CD4-positive, alpha-beta T cell treated with Interleukin-6 at 100 ng/mL for 8 hours (primary cell): Measurements from ENCODE around the gene USP6.
A peak's percentile ranks its signal among the peaks of the same experiment; 100 is the strongest.
"Not testable (repeated sequence)": the region's sequence is repeated elsewhere in the genome, so short reads cannot be mapped to it uniquely, and the experiment has no call there.

Experiments used
- DNase-seq: peaks from one replicate; pipeline ENCODE4 v3.0.0-alpha.2; 2020; ENCODE audit warnings: mixed read lengths, low spot score

The USP6 gene

DNA sequence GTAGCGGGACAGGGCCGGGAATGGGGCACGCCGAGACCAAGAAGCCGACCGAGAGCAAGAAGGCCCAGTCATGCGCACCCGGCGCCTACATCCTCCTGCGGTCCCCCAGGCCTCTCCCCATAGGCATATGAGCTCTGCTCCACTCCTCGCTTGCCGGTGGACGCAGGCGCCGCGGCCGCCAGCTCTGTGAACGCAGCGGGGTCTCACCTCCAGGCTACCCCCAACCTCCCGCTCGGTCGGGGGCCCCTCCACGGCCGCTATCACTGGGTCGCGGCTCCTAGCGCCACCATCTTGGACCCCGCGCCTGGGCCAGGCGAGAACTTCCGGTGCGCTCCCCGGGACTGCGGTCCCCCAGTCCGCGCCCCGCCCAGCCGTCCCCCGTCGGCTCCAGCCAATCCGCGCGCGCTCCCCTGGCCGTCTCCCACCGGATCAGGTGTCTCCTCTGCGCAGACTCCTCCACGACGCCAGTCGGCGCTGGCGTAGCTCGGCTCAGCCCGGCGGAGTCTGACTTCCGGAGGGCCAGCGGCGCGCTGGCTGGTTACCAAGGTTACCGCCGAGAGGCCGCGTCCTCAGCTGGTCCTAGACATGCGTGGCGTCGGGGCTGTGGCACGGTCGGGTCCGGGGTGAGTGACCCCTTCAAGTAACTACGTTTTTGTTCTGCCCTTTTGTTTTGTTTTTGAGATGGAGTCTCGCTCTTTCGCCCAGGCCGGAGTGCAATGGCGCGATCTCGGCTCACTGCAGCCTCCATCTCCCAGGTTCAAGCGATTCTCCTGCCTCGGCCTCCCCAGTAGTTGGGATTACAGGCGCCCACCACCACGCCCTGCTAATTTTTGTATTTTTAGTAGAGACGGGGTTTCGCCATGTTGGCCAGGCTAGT is 75.9 kb downstream of the USP6 start, which contains the start of gene ZNF594:
Gene ZNF594 (minus strand): TSS at position 328 of the 877 bp plus-strand sequence. CDS start 7,612 bp downstream, outside the sequence.
- peak; percentile 95 for DNase-seq

DNA sequence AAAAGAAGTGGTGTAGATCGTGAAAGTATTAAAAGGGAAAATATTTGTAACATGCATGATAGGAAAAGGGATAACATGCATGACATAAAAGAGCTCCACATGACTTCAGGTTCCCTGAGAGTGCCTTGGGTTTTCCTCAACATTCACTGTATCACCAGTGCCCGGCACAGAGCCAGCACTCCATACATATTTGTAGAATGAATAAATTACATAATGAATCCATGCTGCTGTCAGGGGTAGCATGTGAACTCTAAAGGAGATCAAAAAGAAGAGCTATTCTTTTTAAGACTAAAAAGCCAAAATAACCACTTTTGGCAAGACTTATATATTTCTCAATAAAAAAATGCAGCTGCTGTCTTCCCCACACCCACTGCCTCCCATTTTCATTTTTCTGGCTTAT is 78.5 kb downstream of the USP6 start:
- no peak for DNase-seq

DNA sequence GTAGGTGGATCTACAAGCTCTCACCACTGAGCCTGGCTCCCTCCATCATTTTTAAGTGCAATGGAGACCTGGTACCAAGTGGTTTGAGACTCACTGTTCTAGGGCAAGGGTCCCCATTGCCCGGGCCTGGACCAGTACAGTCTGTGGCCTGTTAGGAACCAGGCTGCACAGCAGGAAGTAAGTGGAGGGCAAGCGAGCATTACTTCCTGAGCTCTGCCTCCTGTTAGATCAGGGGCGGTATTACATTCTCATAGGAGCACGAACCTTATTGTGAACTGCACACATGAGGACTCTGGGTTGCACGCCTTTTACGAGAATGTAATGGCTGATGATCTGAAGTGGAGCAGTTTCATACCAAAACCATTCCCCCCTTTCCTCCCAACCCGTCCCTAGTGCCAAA is 82.6 kb downstream of the USP6 start:
- no peak for DNase-seq

DNA sequence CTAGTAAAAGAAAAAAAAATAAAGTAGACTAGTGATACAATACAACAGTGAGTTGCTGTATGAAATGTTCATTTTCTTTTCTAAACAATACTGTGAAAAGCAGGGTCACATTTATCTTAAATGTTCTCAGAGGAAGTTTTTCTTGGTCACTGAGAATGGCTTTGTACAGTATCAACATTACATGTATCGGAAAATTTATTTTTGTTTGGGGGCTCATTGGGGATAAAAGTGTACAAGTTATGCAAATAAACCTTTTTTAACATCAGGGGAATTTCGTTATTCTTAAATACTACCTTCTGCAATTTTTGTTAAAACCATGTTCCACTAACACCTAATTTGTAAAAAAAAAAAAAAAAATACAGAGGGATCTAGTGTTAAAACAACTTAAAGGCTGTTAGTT is 84.5 kb downstream of the USP6 start:
- no peak for DNase-seq

DNA sequence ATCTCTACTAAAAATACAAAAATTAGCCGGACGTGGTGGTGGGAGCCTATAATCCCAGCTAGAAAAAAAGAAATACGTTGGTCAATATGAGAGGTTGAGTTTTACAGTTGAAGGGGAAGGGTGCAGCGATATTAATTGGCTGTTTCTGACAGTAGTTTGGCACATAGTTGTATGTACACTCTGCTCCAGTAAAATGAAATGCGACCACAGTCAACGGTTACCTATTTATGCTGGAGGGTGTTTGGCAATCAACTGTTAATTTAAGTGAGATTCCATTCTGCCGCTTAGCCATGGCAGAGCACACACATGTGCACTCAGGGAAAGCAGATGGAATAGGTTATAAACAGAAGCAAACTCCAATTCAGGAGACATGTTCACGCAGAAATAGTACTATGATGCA is 85.2 kb downstream of the USP6 start:
- DNase-seq, result no peak

DNA sequence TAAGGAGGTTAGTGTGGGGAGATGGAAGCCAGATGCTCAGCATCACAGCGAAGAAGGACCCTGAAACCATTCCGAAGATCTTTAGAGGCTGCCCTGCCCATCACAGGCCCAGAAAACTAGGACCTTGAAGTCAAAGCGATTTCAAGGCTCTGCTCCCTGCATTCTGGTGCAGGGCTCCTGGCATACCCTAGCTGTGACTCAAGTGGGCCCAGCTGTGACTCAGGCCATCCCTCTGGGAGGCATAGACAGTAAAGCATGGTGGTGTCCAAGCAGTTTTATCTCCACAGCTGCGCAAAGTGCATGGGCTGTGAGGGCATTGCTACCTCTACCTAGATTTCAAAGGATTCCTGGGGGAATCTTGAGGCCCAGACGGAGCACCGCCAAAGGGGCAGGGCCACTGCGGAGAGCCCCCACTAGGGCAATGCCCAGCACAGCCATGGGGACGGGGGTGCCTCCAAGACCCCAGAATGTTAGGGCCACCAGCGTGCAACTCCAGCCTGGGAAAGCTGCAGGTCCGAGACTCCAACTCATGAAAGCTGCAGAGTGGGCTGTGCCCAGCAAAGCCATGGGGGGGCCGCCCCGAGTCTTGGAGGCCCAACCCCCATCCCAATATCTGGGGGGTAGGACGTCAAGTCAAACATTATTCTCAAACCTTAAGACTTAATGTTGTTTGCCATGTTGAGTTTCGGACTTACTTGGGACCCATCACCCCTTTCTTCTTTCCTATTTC is 87.5 kb downstream of the USP6 start:
- DNase-seq, result no peak

DNA sequence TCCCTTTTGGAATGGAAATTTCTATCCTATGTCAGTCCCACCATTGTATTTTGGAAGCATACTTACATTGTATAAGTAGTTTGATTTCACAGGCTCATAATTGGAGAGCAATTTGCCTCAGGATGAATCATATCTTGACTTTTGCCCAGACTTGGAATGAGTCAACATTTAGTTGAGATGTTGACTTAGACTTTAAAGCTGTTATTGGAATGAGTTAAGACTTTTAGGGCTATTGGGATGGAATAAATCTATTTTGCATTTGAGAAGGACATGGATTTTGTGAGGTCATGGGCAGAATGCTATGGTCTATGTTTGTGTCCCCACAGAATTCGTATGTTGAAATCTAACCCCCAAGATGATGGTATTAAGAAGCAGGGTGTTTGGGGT is 88.1 kb downstream of the USP6 start:
- no peak for DNase-seq

DNA sequence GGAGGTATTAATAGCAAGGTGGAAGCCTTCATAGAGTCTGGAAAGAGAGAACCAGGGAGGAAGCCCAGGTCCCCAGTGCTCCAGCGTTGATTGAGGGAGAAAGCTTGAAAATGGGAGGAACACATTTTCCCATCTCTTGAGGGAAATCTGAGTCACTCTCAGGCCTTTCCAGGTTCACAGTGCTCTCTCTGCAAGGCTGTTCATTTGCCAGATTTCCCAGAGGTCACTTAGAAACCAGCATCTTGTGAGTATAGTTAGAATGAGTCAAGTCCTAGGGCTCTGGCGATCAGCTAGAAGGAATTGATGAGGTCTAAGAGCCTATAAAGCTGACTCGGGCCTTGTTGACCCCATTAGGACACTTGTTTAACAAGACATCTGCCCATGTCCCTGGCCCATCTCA is 93.6 kb downstream of the USP6 start:
- no peak for DNase-seq

DNA sequence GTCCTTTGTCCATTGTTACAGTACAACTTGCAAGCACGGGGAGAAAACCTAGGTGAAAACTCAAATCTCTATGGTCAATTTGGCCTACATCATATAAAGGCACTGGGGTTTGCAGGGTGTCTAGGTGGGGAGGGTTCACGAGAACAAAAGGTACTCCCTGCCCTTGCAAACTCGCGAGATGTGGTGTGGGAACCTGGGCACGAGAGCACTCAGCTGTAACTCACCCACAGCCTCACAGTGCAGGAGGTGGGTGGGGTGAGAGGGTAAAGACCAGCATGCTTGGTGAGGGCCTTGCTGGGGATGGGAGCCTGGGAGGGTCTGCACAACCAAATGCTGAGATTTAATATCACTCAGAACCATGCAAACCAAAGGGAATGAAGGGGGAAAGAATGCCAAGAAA is 94.3 kb downstream of the USP6 start:
- no peak for DNase-seq

DNA sequence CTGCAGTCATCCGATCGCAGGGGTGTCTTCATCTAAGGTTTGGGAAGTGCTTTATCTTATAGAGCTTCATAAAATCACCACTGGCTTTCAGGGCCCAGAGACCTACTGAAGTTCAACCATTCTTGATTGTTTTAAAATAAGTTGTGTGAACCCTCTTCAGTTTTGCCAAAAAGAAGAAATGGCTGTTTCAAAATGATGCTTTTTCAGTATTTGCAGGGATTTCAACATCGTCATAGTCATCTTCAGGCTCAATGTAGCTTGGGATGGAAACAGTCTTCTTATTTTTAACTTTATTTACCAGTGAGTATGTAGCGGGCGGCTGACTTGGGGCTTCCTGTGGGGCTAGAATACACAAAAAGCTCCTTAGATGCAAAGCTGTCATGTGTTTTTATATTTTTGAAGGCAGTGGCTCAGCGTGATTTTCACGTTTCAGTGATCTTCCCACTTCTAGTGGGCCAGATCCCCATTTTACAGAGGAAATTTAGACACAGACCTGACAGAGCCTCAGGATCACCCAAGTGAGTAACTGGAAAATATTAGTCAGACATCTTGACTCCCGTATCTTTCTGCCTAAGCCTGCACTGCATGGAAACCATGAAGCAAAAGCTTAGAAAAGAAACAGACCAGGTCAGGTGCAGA is 94.9 kb downstream of the USP6 start:
- DNase-seq, result no peak

DNA sequence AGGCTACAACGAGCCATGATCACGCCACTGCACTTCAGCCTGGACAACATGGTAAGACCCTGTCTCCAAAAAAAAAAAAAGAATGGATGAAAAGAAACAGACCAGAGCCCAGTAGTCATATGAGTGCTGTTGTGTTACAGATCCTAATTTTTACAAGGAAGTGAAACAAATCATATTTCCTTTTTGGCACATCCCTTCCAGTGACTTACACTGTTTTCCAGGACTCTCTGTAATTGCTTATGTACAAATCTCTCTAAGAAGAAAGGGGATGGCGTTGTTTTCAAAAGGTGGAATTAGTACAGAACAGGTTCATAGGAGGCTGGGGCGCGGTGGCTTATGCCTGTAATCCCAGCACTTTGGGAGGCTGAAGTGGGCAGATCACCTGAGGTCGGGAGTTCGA is 95.6 kb downstream of the USP6 start:
- no peak for DNase-seq

DNA sequence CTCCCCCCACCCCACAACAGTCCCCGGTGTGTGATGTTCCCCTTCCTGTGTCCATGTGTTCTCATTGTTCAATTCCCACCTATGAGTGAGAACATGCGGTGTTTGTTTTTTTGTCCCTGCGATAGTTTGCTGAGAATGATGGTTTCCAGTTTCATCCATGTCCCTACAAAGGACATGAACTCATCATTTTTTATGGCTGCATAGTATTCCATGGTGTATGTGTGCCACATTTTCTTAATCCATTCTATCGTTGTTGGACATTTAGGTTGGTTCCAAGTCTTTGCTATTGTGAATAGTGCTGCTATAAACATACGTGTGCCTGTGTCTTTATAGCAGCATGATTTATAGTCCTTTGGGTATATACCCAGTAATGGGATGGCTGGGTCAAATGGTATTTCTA is 101.7 kb downstream of the USP6 start:
- not testable (repeated sequence) for DNase-seq

DNA sequence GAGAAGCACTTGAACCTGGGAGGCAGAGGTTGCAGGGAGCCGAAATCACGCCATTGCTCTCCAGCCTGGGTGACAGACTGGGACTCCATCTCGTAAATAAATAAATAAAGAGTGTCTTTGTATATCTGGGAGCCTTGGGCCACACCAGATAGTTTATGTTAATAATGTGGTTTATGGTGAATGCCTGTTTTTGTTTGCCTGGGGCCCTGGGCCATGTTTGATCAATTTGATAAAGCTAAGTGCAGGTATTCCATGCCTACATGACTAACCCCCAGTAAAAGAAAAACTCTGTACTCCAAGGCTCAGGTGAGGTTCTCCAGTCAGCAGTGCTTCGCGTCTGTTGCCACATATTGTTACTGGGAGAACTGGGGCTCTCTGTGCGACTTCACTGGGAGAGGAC is 103.7 kb downstream of the USP6 start:
- no peak for DNase-seq

DNA sequence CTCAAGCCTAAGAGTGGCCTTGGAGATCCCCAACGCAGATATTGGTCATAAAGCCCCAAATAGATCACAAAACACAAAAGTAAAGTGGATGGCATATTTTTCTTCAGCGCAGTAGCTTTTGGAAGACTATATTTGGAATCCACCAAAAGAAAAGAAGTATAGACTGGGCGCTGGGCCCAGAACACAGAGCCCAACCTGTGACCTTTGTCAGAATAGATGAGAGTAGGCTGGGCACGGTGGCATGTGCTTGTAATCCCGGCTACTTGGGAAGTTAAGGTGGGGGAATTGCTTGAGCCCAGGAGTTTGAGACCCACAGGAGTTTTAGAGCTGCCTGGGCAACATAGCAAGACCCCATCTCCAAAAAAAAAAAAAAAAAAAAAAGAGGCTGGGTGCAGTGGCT is 104.2 kb downstream of the USP6 start:
- no peak for DNase-seq

DNA sequence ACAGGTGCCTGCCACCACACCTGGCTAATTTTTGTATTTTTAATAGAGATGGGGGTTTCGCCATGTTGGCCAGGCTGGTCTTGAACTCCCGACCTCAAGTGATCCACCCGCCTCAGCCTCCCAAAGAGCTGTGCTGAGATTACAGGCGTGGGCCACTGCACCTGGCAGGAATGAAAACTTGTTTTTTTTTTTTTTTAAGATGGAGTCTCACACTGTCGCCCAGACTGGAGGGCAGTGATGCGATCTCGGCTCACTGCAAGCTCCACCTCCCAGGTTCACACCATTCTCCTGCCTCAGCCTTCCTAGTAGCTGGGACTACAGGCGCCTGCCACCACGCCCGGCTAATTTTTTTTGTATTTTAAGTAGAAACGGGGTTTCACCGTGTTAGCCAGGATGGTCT is 106.1 kb downstream of the USP6 start:
- DNase-seq, result not testable (repeated sequence)
